K562 (cell line): ENCODE measurements around the gene AP2A2. TPM values are rescaled to one million over a fixed set of nuclear protein-coding genes. Genes with fewer than 3 reads are reported as not detected.

Experiments used
- ATAC-seq: fragments of 200-7000 bp; cut with Tn5 transposase; 3 replicates; pipeline ENCODE4 v1.9.1; 2020; ENCODE audit warnings: moderate library complexity
- BruUV-seq: library from RNA; stranded (reverse); fragments of 400-500 nt; replicated peaks from 2 replicates; lab custom pipeline; 2021; lab: Mats Ljungman, UMichigan
- CTCF ChIA-PET: fragments of 300-600 bp; formaldehyde crosslinking; extraction: SDS; loops from one replicate; lab custom pipeline; 2021; ENCODE audit warnings: low intra/inter-chr PET ratio; lab: Yijun Ruan, JAX
- POLR2A ChIA-PET: fragments of 300-600, 350-650 bp; sonication (Branson Sonifier 250); formaldehyde crosslinking; extraction: SDS; loops from one replicate; lab custom pipeline; 2021; ENCODE audit warnings: antibody characterized with exemption, inconsistent platforms; lab: Yijun Ruan, JAX
- DNase-seq, 4 experiments: peaks; one replicate each; pipeline versions ENCODE4 v3.0.0 to v3.0.0-alpha.2; 2011 to 2018; ENCODE audit warnings: low spot score in 3 of 4, mixed read lengths in 3 of 4; ENCODE audit errors: extremely low read depth in 1 of 4
- FAIRE-seq: peaks from 2 replicates; lab custom pipeline; 2011; peaks lifted over from hg19 to GRCh38; lab: Jason Lieb, UNC
- H2AFZ ChIP-seq: 2 replicates; pipeline ENCODE4 v1.6.0; 2011; ENCODE audit warnings: low read depth, low read length, control low read depth, inconsistent platforms
- H3K27ac ChIP-seq: fragments of 200-600 bp; 3 replicates; pipeline ENCODE4 v1.8.0; 2011; ENCODE audit warnings: low read depth, mild to moderate bottlenecking, control low read depth, inconsistent platforms, low read length, moderate library complexity, mixed read lengths; ENCODE audit errors: extremely low read depth
- H3K27me3 ChIP-seq, 2 experiments: fragments of 300-600 bp in 1 of 2; 2 replicates in 1 of 2; 3 replicates in 1 of 2; pipeline versions ENCODE4 v1.6.0 to v1.8.0; 2011; ENCODE audit warnings: inconsistent platforms in 2 of 2, low read length in 2 of 2, mild to moderate bottlenecking in 1 of 2, mixed read lengths in 1 of 2, moderate library complexity in 1 of 2; ENCODE audit not compliant: control insufficient read depth in 2 of 2, insufficient read depth in 2 of 2
- H3K36me3 ChIP-seq: fragments of 300-600 bp; 3 replicates; pipeline ENCODE4 v1.8.0; 2011; ENCODE audit warnings: mild to moderate bottlenecking, low read length, inconsistent platforms; ENCODE audit not compliant: control insufficient read depth, insufficient read depth
- H3K4me1 ChIP-seq, 2 experiments: fragments of 200-600 bp in 1 of 2; replicated peaks in 1 of 2; 2 replicates in 1 of 2; 3 replicates in 1 of 2; pipeline versions ENCODE4 v1.5.1 to v1.8.0; 2011; ENCODE audit warnings: inconsistent platforms in 2 of 2, low read length in 2 of 2, mild to moderate bottlenecking in 1 of 2, mixed read lengths in 1 of 2, moderate library complexity in 1 of 2; ENCODE audit not compliant: control insufficient read depth in 2 of 2, insufficient read depth in 2 of 2
- H3K4me2 ChIP-seq: 2 replicates; pipeline ENCODE4 v1.6.1; 2011; ENCODE audit warnings: low read length, control low read depth, inconsistent platforms, mixed read lengths; ENCODE audit not compliant: insufficient read depth
- H3K4me3 ChIP-seq: fragments of 200-600 bp; sonication (generic), shearing (Covaris generic); 2 replicates; pipeline ENCODE4 v1.5.1; 2016; ENCODE audit warnings: control low read depth, inconsistent platforms
- H3K79me2 ChIP-seq: fragments of 200-600 bp; 3 replicates; pipeline ENCODE4 v1.8.0; 2011; ENCODE audit warnings: low read length, inconsistent platforms; ENCODE audit not compliant: control insufficient read depth, insufficient read depth
- H3K9ac ChIP-seq, 2 experiments: 2 replicates each; pipeline versions ENCODE4 v1.6.0 to v1.6.1; 2011; ENCODE audit warnings: low read depth in 2 of 2, low read length in 2 of 2, control low read depth in 1 of 2, inconsistent platforms in 1 of 2, mild to moderate bottlenecking in 1 of 2, mixed read lengths in 1 of 2; ENCODE audit not compliant: insufficient read depth in 1 of 2
- H3K9me1 ChIP-seq: one replicate; pipeline ENCODE4 v1.6.0; 2011; ENCODE audit warnings: inconsistent platforms, mild to moderate bottlenecking, low read length, moderate library complexity; ENCODE audit not compliant: control insufficient read depth, insufficient read depth
- H3K9me3 ChIP-seq: replicated peaks from 2 replicates; pipeline ENCODE4 v1.5.1; 2011; ENCODE audit warnings: low read depth, low read length, inconsistent platforms; ENCODE audit not compliant: control insufficient read depth, insufficient read depth
- H4K20me1 ChIP-seq: replicated peaks from 2 replicates; pipeline ENCODE4 v1.6.1; 2011; ENCODE audit warnings: low read length, inconsistent platforms, mixed read lengths; ENCODE audit not compliant: control insufficient read depth, insufficient read depth
- ELF1 ChIP-seq: fragments of 200-800 bp; sonication (Bioruptor generic); IDR thresholded peaks from 2 replicates; pipeline ENCODE4 v1.6.1; 2016; ENCODE audit warnings: missing genetic modification characterization, missing compliant biosample characterization
- SAFB ChIP-seq: fragments of 200-400 bp; formaldehyde crosslinking; IDR thresholded peaks from 2 replicates; pipeline ENCODE4 v1.6.1; 2017; ENCODE audit warnings: low read depth, low read length, borderline replicate concordance
- ZNF263 ChIP-seq: sonication (generic); formaldehyde crosslinking; IDR thresholded peaks from 2 replicates; pipeline ENCODE4 v1.8.0; 2022; ENCODE audit warnings: mild to moderate bottlenecking, missing genetic modification reagents, borderline replicate concordance
- WGBS: fragments of 100-300 bp; shearing (Covaris generic); methylation state at CpG from one replicate; pipeline ENCODE4 v1.1.6; 2016; ENCODE audit warnings: low coverage, mixed read lengths; ENCODE audit not compliant: insufficient coverage; ENCODE audit errors: missing lambda C conversion rate; 5-methylcytosine and 5-hydroxymethylcytosine counted together
- in situ Hi-C: fragments of 300-500 bp; cut with MboI; formaldehyde crosslinking; loops from 4 replicates; pipeline ENCODE4 v1.15.0; 2018; ENCODE audit warnings: inconsistent platforms, mixed read lengths
- intact Hi-C: fragments of 100-400 bp; cut with micrococcal nuclease; formaldehyde crosslinking; loops from 2 replicates; pipeline ENCODE4 v1.14.2; 2022
- polyA plus RNA-seq, 8 experiments: library from polyadenylated mRNA; depleted of rRNA in 4 of 8; stranded (reverse) in 5 of 8; unstranded in 3 of 8; fragments of >200 nt; fragmentation: Nextera tagmentation in 2 of 8; fragmentation: Illumina TruSeq in 1 of 8; extraction: Ambion mirVana in 2 of 8; extraction: Trizol in 1 of 8; gene quantifications; 2 replicates each; pipeline versions ENCODE4 v1.2.1 to v1.2.3, GENCODE V29; 2011 to 2014; ENCODE audit warnings: inconsistent platforms in 1 of 8, missing spikeins in 1 of 8
- total RNA-seq, 7 experiments: library from RNA; depleted of rRNA in 6 of 7; stranded (reverse); fragments of >200 nt in 6 of 7; fragmentation: Illumina TruSeq in 2 of 7; extraction: Trizol in 2 of 7; gene quantifications; 2 replicates each; pipeline versions ENCODE4 v1.2.1 to v1.2.3, GENCODE V29; 2011 to 2021; ENCODE audit warnings: low replicate concordance in 1 of 7
- TF ChIP-seq, protein P1 (sequence below): fragments of 450-650 bp; formaldehyde crosslinking; IDR thresholded peaks from 2 replicates; pipeline ENCODE4 v1.4.0; 2022; ENCODE audit warnings: missing genetic modification characterization

Gene AP2A2
- total and polyA plus RNA-seq, 9 of the 15 experiments (the other 6 are each of a cell fraction or from before 2014, with no cell fraction given), result 0.69 to 41.7 (median 15.2) TPM

DNA sequence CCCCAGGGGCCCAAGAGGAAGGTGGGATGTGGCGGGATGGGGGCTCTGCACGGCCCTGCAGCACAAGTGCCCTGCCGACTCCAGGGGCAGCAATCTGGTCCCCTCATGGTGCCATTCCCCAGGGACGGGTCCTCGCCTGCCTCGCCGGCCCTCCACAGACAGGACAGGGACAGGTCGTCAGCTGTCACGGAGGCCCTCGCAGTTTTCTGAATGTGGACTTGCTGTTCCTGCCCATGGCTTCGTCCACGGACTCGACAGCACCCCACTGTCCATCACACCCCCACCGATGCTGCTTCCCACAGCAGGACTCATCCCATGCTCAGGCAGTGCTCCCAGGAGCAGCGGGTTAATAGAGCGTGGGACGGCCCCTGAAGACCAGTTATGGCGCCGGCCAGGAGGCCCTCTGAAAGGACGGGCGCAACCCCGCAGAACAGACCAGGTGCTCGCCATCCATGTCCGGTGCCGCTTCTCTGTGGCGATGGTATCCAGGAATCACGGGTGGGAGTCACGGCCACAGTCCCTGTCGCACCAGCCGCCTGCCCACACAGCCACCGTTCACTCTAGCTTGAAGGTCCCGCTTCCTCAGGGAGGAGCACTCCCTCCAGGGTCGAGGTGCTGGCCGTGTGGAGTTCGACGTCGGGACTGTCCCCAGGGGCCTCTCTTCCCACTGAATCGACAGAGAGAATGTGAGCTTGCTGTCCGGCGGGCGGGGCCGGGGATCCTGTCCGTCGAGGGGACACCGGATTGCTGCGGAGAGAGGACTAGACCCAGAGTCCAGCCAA lies 130.5 kb downstream of the AP2A2 start:
- H3K4me1 ChIP-seq, result peaks cover 0 to 38% of the 10 kb centered on the region in 2 experiments; a peak in 3 of 5 replicates
- FAIRE-seq, result no peak
- no peaks in the 10 kb centered on the region for H3K9me3 ChIP-seq
- no peaks in the 10 kb centered on the region for H3K79me2 ChIP-seq
- intact Hi-C loops, result no loop called here
- no peak for TF ChIP-seq ELF1
- TF ChIP-seq SAFB, result peak; percentile 34; the same call in 1 of the 2 replicates
- TF ChIP-seq, protein P1, sequence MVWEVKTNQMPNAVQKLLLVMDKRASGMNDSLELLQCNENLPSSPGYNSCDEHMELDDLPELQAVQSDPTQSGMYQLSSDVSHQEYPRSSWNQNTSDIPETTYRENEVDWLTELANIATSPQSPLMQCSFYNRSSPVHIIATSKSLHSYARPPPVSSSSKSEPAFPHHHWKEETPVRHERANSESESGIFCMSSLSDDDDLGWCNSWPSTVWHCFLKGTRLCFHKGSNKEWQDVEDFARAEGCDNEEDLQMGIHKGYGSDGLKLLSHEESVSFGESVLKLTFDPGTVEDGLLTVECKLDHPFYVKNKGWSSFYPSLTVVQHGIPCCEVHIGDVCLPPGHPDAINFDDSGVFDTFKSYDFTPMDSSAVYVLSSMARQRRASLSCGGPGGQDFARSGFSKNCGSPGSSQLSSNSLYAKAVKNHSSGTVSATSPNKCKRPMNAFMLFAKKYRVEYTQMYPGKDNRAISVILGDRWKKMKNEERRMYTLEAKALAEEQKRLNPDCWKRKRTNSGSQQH, result no peak
- TF ChIP-seq ZNF263 (CRISPR knock-in tag), result 0 out of 2 replicates have a peak, but pooled peaks have one; percentile 42
- TF ChIP-seq, all 486 proteins: peak for 2
- ATAC-seq, result no peak
- Histone ChIP-seq H3K4me3 (no peak overlapping the region), H3K36me3 (no peaks in the 10 kb centered on the region), H4K20me1 (peaks cover 16% of the 10 kb centered on the region; the same call in 1 of the 2 replicates), H3K27me3 (peaks cover 39 to 94% of the 10 kb centered on the region in 2 experiments), H3K9me1 (no peaks in the 10 kb centered on the region), H3K4me2 (no peak overlapping the region), H3K27ac (no peak overlapping the region), H3K9ac (peak overlapping the region in 1 of 2 experiments; percentile 65; a peak in 2 of 4 replicates), H2AFZ (no peak overlapping the region)
- no peak for DNase-seq
- CTCF ChIA-PET, result interaction anchor here (1.3 kb wide), 1 partner anchor 205 kb away, joined by 3 read pairs; no protein-coding TSS in a partner anchor
- in situ Hi-C loops, result no loop called here
- no TSS peak for BruUV-seq
- 5% methylated on average over 39 of the region's 46 CpGs for WGBS
- POLR2A ChIA-PET, result interaction anchor here (0.7 kb wide), 1 partner anchor 770 kb away, joined by 3 read pairs; no protein-coding TSS in a partner anchor
